Measurements from ENCODE around the gene CAMK4.

DNA sequence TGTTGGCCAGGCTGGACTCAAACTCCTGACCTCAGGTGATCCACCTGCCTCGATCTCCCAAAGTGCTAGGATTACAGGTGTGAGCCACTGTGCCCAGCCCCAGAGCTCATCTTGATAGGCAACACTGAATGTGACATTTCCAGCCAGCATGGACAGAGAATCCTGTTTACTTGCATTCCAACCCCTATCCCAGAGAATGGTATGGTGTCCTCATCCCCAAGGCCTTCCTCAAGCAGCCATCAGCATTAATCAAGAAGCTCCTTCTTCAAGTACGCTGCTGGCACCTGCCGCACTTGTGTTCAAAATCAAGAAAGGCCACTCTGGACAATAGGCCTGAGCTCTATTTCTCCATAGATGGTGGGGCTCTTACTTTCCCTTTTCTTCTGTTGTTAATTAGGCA lies 247.9 kb downstream of the CAMK4 start:
- no peak for TF ChIP-seq EZH2phosphoT487 (IDR thresholded peaks at IDR 0.05; ENCODE audit: unreplicated experiment)
- TF ChIP-seq, protein P1, sequence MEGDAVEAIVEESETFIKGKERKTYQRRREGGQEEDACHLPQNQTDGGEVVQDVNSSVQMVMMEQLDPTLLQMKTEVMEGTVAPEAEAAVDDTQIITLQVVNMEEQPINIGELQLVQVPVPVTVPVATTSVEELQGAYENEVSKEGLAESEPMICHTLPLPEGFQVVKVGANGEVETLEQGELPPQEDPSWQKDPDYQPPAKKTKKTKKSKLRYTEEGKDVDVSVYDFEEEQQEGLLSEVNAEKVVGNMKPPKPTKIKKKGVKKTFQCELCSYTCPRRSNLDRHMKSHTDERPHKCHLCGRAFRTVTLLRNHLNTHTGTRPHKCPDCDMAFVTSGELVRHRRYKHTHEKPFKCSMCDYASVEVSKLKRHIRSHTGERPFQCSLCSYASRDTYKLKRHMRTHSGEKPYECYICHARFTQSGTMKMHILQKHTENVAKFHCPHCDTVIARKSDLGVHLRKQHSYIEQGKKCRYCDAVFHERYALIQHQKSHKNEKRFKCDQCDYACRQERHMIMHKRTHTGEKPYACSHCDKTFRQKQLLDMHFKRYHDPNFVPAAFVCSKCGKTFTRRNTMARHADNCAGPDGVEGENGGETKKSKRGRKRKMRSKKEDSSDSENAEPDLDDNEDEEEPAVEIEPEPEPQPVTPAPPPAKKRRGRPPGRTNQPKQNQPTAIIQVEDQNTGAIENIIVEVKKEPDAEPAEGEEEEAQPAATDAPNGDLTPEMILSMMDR (conservative IDR thresholded peaks at IDR 0.05; ENCODE audit: low read depth in 2 of 2) = no peak
- no peak for TF ChIP-seq EZH2 (IDR thresholded peaks at IDR 0.05; ENCODE audit: low read depth, unreplicated experiment)
- TF ChIP-seq CREB1 (CRISPR knock-in tag; IDR thresholded peaks at IDR 0.05; ENCODE audit: low read depth) = no peak
- TF ChIP-seq POLR2AphosphoS5 (IDR thresholded peaks at IDR 0.05; ENCODE audit: low read depth) = no peak
- TF ChIP-seq, protein P2, sequence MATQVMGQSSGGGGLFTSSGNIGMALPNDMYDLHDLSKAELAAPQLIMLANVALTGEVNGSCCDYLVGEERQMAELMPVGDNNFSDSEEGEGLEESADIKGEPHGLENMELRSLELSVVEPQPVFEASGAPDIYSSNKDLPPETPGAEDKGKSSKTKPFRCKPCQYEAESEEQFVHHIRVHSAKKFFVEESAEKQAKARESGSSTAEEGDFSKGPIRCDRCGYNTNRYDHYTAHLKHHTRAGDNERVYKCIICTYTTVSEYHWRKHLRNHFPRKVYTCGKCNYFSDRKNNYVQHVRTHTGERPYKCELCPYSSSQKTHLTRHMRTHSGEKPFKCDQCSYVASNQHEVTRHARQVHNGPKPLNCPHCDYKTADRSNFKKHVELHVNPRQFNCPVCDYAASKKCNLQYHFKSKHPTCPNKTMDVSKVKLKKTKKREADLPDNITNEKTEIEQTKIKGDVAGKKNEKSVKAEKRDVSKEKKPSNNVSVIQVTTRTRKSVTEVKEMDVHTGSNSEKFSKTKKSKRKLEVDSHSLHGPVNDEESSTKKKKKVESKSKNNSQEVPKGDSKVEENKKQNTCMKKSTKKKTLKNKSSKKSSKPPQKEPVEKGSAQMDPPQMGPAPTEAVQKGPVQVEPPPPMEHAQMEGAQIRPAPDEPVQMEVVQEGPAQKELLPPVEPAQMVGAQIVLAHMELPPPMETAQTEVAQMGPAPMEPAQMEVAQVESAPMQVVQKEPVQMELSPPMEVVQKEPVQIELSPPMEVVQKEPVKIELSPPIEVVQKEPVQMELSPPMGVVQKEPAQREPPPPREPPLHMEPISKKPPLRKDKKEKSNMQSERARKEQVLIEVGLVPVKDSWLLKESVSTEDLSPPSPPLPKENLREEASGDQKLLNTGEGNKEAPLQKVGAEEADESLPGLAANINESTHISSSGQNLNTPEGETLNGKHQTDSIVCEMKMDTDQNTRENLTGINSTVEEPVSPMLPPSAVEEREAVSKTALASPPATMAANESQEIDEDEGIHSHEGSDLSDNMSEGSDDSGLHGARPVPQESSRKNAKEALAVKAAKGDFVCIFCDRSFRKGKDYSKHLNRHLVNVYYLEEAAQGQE (IDR thresholded peaks at IDR 0.05; ENCODE audit: unreplicated experiment) = no peak
- no peak for TF ChIP-seq JUNB (IDR thresholded peaks at IDR 0.05; ENCODE audit: unreplicated experiment)
